Natural killer cell (primary cell): ENCODE data around the gene ZMYND19. TPM values are rescaled to one million over a fixed set of nuclear protein-coding genes. Genes with fewer than 3 reads are reported as not detected.

Source experiments
- ATAC-seq, 3 donors: fragments of 150-1000 bp in 2 of 3; fragments of 200-7000 bp in 1 of 3; cut with Tn5 transposase; 1 replicate in 1 of 3; 2 replicates in 2 of 3; pipeline ENCODE4 v1.10.0; 2021; ENCODE audit warnings: mild to moderate bottlenecking in 2 of 3, moderate library complexity in 2 of 3
- DNase-seq, 2 donors: peaks; one replicate each; pipeline versions ENCODE4 v3.0.0 to v3.0.0-alpha.2; 2013 to 2021; ENCODE audit warnings: mixed read lengths in 1 of 2
- H3K27ac ChIP-seq: one replicate; pipeline ENCODE4 v1.5.1; 2013; ENCODE audit warnings: mild to moderate bottlenecking, low read length
- H3K27me3 ChIP-seq: one replicate; pipeline ENCODE4 v1.6.1; 2013; ENCODE audit warnings: low read length; ENCODE audit not compliant: control insufficient read depth, insufficient read depth
- H3K36me3 ChIP-seq: one replicate; pipeline ENCODE4 v1.6.1; 2013; ENCODE audit warnings: low read length; ENCODE audit not compliant: control insufficient read depth, insufficient read depth
- H3K4me1 ChIP-seq: one replicate; pipeline ENCODE4 v1.6.1; 2013; ENCODE audit warnings: low read length; ENCODE audit not compliant: control insufficient read depth, insufficient read depth
- H3K4me3 ChIP-seq: one replicate; pipeline ENCODE4 v1.5.1; 2013; ENCODE audit warnings: low read length
- H3K9me3 ChIP-seq: one replicate; pipeline ENCODE4 v1.6.1; 2013; ENCODE audit warnings: low read length; ENCODE audit not compliant: control insufficient read depth, insufficient read depth
- H3K27ac Mint-ChIP-seq, 2 donors: one replicate each; pipeline ENCODE4 v1.8.0; 2022; ENCODE audit warnings: mild to moderate bottlenecking in 2 of 2, mixed read lengths in 2 of 2, moderate library complexity in 1 of 2
- H3K27me3 Mint-ChIP-seq, 2 donors: one replicate each; pipeline ENCODE4 v1.8.0; 2022; ENCODE audit warnings: low read depth in 2 of 2, mixed read lengths in 2 of 2
- H3K36me3 Mint-ChIP-seq: one replicate; pipeline ENCODE4 v1.8.0; 2022; ENCODE audit warnings: mixed read lengths
- H3K4me1 Mint-ChIP-seq, 2 donors: one replicate each; pipeline ENCODE4 v1.8.0; 2022; ENCODE audit warnings: mixed read lengths in 2 of 2
- H3K4me3 Mint-ChIP-seq: one replicate; pipeline ENCODE4 v1.8.0; 2022; ENCODE audit warnings: mild to moderate bottlenecking, moderate library complexity, mixed read lengths
- H3K9me3 Mint-ChIP-seq, 2 donors: one replicate each; pipeline ENCODE4 v1.8.0; 2022; ENCODE audit warnings: mixed read lengths in 2 of 2
- WGBS: methylation state at CpG from one replicate; pipeline ENCODE4 v1.1.7; 2013; ENCODE audit warnings: missing lambda C conversion rate; ENCODE audit not compliant: insufficient coverage; 5-methylcytosine and 5-hydroxymethylcytosine counted together
- intact Hi-C: fragments of 100-400 bp; cut with micrococcal nuclease; formaldehyde crosslinking; loops from one replicate; pipeline ENCODE4 v1.14.2; 2022
- total RNA-seq, 4 donors: library from RNA; stranded (reverse); fragments of 120-200 nt in 1 of 4; gene quantifications; one replicate each; pipeline versions ENCODE4 v1.2.3 to v1.2.4, GENCODE V29; 2013 to 2022
- TF ChIP-seq, protein P1 (sequence below): fragments of 200-600 bp; IDR thresholded peaks from one replicate; pipeline ENCODE4 v1.8.0; 2022; ENCODE audit warnings: antibody characterized with exemption

Gene ZMYND19
- total RNA-seq, 3 donors from 2014 or later (not counting 1 experiment from before 2014, with no cell fraction given): 6.5 to 18.8 (median 16.3) TPM

DNA sequence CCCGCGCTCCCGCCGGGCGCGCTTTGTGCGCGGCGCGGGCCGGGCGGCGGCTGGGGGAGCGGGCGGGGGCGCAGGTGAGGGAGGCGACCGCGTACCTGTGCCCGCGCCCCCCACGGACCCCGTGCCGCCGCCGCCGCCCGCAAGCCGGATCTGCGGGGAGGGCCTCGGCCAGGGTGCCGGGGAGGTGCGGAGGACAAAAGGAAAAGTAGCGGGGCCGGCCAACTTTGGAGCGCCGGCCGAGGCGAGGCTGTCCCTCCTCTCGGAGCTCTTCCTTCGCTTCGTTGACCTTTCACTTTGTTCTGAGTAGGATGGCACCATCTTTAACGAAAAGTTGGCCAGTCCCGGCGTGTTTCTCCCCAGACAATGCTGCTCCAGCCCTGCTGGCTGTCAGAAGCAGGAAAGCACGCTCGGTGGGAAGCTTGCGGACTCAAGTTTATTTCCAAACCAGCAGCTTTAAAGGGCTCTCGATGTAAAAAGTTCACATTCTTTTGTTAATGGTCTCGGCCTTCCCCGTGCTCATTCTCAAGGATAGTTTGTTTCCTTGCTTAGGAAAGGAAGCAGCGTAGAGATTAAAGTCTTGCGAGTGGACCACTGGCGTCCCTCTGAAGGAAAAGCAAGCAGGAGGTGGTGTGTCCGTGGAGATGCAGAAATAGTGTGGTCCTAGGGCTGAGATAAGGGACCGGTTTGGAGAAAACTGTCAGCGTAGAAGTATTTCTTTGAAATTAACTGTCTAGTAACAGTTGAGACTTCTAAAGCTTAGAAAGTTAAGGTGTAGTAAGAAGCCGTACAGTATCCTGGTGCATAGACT, 29.1 kb upstream of the ZMYND19 start:
- intact Hi-C loops: loop anchor here (2.0 kb wide), 1 partner anchor 41 kb away; the partner anchor contains the start of gene DPH7
- H3K27ac ChIP-seq: peak overlapping the region; percentile 72
- DNase-seq: peak in 1 of 2 donors; percentile 62
- Mint-ChIP-seq H3K27ac (peak overlapping the region; percentile 87 to 94), H3K27me3 (no peaks in the 10 kb centered on the region), H3K36me3 (no peaks in the 10 kb centered on the region), H3K4me1 (peaks cover 31 to 36% of the 10 kb centered on the region in 2 donors), H3K9me3 (no peaks in the 10 kb centered on the region), H3K4me3 (peak overlapping the region; percentile 84)
- H3K9me3 ChIP-seq: no peaks in the 10 kb centered on the region
- H3K4me3 ChIP-seq: peak overlapping the region; percentile 67
- TF ChIP-seq, protein P1, sequence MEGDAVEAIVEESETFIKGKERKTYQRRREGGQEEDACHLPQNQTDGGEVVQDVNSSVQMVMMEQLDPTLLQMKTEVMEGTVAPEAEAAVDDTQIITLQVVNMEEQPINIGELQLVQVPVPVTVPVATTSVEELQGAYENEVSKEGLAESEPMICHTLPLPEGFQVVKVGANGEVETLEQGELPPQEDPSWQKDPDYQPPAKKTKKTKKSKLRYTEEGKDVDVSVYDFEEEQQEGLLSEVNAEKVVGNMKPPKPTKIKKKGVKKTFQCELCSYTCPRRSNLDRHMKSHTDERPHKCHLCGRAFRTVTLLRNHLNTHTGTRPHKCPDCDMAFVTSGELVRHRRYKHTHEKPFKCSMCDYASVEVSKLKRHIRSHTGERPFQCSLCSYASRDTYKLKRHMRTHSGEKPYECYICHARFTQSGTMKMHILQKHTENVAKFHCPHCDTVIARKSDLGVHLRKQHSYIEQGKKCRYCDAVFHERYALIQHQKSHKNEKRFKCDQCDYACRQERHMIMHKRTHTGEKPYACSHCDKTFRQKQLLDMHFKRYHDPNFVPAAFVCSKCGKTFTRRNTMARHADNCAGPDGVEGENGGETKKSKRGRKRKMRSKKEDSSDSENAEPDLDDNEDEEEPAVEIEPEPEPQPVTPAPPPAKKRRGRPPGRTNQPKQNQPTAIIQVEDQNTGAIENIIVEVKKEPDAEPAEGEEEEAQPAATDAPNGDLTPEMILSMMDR: no peak
- no peaks in the 10 kb centered on the region for H3K27me3 ChIP-seq
- peaks cover 31% of the 10 kb centered on the region for H3K4me1 ChIP-seq
- peaks cover 15% of the 10 kb centered on the region for H3K36me3 ChIP-seq
- ATAC-seq: peak; percentile 6 to 25 (median 13)
- under 1% methylated on average over 58 of the region's 58 CpGs for WGBS

DNA sequence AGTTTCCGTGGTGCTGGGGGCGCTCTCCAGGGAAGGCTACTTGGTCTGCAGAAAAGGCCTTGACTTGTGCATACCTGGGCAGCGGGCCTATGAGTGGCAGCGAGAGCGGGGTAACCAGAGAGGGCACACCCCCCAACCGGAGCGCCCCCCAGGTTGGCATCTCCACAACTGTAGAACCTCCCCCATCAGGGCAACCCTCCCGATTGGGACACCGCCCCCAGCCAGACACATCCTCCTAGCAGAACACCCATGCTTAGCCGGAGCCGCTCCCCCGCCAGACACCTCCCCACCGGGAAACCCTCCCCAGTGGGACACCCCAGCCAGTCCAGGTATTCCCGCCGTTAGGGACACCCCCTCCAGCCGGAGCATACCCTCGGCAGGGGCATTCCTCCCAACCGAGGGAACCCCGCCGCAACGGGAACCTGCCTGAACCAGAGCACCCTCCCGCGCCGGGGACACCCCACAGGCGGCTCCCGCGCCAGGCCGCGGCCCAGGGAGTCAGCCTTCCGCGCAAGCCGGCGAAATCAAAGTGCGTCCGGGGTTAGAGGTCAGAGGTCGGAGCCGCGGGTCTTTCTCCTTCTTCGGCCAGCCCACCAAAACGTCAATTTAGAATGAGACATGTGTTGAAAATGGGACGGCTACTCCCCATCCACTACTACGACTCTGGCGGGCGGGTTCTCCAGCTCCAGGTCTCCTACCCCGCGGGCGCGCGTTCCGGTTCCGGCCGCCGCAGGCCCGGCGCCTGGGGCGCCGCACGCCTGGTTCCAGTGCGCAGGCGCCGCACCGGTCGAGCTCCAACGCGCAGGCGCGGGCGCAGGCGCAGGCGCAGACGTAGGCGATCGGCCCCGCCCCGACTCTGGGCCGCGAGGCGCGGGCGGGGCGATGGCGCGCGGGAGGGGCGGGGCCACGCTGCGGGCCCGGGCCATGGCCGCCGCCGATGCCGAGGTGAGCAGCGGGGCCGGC, 28.1 kb upstream of the ZMYND19 start, which contains the start of gene EHMT1:
Gene EHMT1 (plus strand): TSS at position 901 of the 963 bp plus-strand sequence. CDS start 24 bp downstream, at position 925.
- H3K4me3 ChIP-seq: peak within 1 kb of the TSS; percentile 95
- no peaks in the 10 kb centered on the region for H3K9me3 ChIP-seq
- Mint-ChIP-seq H3K4me1 (peaks cover 31 to 36% of the 10 kb centered on the region in 2 donors), H3K4me3 (peak within 1 kb of the TSS; percentile 88), H3K36me3 (no peaks in the 10 kb centered on the region), H3K27me3 (no peaks in the 10 kb centered on the region), H3K9me3 (no peaks in the 10 kb centered on the region), H3K27ac (peak within 1 kb of the TSS; percentile 87 to 94)
- no peaks in the 10 kb centered on the region for H3K27me3 ChIP-seq
- peaks cover 31% of the 10 kb centered on the region for H3K4me1 ChIP-seq
- ATAC-seq (peak; percentile 85 to 94 (median 88)), DNase-seq (peak; percentile 96 to 97)
- peaks cover 21% of the 10 kb centered on the region for H3K36me3 ChIP-seq
- intact Hi-C loops: loop anchor here (2.0 kb wide), 1 partner anchor 40 kb away; the partner anchor contains the start of gene DPH7
- peak within 1 kb of the TSS; percentile 85 for H3K27ac ChIP-seq
- 1% methylated on average over 92 of the region's 94 CpGs for WGBS
- TF ChIP-seq, protein P1: no peak

DNA sequence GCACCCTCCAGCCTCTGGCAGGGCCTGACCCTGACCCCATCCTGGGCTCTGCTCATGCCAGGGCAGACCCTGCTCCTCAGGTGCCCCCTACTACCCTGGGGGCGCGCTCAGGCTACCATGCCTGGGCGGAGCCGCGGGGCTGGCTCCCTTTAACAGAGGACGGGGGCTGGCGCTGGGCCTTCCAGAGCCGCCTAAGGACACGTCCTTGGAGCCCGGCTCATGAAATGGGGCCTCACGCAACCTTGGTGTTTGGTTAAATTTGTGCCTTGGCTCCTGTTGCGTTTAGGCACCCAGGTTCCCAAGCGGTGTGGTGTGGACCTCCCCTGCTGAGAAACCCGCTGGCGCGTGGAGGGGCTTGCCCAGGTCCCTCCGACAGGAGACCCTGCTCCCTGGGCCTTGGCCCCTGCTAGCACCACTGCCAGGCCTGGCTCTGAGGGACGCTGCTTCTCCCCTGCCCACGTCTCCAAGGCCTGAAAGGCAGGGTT, 25.1 kb upstream of the ZMYND19 start:
- H3K27ac ChIP-seq: no peak overlapping the region
- H3K9me3 Mint-ChIP-seq: no peaks in the 10 kb centered on the region
- H3K27me3 ChIP-seq: no peaks in the 10 kb centered on the region
- no peak overlapping the region for H3K27ac Mint-ChIP-seq
- H3K4me3 Mint-ChIP-seq: no peak overlapping the region
- H3K4me1 Mint-ChIP-seq: peaks cover 21 to 32% of the 10 kb centered on the region in 2 donors
- ATAC-seq: no peak
- 96% methylated on average over 19 of the region's 19 CpGs for WGBS
- H3K9me3 ChIP-seq: no peaks in the 10 kb centered on the region
- TF ChIP-seq, protein P1: no peak
- H3K36me3 ChIP-seq: peaks cover 21% of the 10 kb centered on the region
- H3K4me3 ChIP-seq: no peak overlapping the region
- H3K4me1 ChIP-seq: peaks cover 37% of the 10 kb centered on the region
- no peaks in the 10 kb centered on the region for H3K27me3 Mint-ChIP-seq
- intact Hi-C loops: no loop called here
- no peaks in the 10 kb centered on the region for H3K36me3 Mint-ChIP-seq
- no peak for DNase-seq
